Stimulated activated CD4-positive, alpha-beta T cell treated with anti-CD3 and anti-CD28 coated beads, Interleukin-12 subunit alpha, Interleukin-12 subunit beta, amount 100 ng/mL, for 48 hours (primary cell): Measurements from ENCODE around the gene SEC14L6.

Source experiments
- DNase-seq, 3 donors: peaks; one replicate each; pipeline ENCODE4 v3.0.0-alpha.2; 2020; ENCODE audit warnings: low read depth in 2 of 3, low spot score in 1 of 3

The SEC14L6 gene

DNA sequence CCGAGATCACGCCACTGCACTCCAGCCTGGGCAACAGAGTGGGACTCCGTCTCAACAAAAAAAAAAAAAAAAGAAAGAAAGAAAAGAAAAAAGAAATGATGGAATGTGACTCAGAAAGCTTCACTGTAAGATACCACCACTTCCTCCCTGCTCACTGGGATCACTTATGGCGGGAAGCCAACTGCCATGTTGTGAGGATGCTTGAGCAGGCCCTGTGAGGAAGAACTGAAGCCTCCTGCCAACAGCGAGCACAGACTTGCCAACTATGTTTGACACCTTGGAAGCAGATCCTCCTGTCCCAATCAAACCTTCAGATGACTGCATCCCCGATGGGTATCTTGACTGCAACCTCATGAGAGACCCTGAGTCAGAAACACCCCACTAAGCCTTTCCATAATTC, 8.3 kb downstream of the SEC14L6 start:
- no peak for DNase-seq

DNA sequence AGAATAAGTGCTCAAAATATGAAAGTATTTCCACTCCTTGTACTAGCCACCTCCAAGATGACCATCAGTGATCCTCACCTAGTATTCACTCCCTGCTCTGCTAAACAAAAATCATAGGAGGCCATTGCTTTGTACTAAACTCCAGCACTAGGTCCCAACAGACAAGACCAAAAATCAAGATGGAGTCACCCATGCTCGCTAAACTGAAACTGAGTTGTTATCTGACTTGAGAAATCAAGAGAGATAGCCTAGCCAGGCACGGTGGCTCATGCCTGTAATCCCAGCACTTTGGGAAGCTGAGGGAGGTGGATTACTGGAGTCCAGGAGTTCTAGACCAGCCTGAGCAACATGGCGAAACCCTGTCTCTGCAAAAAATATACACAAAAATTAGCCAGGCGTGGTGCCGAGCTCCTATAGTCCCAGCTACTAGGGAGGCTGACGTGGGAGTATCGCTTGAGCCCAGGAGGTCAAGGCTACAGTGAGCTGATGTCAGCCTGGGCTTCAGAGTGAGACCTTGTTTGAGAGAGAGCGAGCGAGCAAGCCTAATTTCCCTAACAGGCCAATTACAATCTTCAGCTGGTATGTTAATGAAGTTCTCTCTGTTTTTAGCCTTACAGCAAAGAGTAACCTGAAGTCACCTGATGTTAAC, 9.3 kb downstream of the SEC14L6 start:
- DNase-seq, result no peak

DNA sequence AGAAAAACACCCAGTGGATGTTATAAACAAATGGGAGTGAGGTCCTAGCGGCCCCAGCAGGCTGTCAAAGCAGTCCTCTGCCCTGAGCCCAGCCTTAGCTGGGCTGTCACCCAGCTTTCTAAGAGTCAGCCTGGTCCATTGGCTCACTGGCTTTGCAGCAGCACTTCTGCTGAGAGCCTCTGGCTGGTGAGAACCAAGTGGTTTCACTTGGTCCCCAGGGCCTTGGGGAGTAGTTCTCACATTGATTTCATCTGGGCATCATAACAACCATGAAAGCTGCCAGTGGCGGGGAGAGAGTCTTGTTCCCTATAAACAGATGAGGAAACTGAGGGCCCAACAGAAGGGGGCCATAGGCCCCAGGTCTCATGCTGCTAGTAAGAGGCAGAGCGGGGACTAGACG, 11.4 kb downstream of the SEC14L6 start:
- DNase-seq, result no peak

DNA sequence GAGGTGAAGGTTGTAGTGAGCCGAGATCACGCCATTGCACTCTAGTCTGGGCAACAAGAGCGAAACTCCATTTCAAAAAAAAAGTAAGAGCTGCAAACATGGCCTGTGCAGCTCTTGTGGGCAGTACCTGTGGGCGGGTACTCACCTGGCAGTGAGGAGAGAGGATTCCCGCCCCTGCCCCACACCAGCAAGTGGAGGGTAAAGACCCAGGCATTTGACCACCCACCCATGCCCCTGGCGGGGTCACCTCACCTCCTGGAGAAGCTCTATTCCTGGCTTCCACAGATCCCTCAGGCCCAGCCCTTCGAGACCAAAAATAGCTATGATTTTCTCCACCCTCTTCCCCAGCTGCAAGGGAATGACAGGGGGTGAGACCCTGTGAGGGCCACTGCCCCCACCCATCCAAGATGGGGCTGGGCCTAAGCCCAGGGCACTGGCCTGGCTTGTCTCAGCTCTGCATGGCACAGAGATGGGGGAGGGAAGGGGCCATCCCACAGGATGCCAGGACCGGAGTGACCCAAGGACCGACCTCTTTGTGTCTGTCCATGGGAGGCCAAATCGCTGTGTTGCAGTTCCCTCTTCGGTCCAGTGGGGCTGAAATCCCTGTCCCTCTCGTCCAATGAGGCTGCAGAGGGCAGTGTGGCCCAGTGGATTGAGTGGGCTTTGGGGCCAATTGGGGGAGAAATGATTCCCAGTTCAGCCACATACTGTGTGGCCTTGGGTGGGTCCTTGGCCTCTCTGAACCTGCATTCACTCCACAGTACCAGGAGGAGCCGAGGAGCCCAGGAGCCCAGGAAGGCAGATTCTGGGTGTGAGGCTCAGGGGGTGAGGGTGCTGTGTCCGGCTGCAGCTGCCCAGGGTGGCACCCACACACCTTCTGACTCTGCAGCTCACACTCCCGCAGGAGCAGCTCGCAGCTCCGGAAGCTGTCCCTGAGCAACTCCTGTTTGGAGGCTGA, 14.6 kb downstream of the SEC14L6 start:
- no peak for DNase-seq

DNA sequence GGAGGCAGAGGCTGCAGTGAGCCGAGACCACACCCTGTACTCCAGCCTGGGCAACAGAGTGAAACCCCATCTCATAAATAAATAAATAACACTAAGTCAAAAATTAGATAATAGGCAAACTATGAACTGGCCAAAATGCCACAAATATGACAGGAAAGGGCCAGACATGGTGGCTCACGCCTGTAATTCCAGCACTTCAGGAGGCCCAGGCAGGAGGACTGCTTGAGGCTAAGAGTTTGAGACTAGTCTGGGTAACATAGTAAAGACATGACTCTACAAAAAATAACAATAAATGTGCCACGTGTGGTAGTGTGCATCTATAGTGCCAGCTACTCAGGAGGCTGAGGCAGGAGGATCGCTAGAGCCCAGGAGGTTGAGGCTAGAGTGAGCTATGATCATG, 19.9 kb downstream of the SEC14L6 start:
- no peak for DNase-seq

DNA sequence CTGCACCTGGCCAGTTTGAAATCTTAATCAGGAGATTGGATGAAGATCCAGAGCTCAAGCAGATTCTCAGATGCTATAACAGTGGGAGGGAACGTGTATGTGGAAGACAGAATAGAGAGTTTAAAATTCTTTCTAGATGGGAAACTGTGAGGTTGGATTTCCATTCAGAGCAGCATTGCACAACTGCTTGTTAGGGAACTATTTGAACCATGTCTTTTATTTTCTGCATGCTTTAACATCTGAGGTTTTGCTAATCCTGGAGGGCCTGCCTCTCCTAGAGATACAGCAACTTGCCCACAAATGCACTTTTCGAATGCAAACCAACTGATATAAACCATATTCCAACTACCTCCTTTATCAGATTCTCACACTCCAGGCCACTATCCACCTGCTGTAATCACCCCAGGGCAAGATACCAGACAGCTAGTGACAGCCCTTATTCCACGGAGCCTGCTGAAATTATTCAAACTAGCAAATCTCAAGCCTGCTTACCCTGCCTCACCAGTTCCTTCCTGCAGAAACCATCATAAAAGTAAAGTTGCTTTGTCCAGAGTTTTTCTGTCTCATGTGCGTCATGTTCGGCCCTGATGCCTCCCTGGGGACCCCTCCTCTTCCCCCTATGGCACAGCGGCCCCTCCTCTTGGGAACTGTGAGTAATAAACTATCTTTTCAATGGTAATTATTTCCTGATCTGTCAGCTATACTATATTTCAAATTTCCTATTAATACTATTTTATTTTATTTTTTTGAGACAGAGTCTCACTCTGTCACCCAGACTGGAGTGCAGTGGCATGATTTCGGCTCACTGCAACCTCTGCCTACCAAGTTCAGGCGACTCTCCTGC, 22.7 kb downstream of the SEC14L6 start:
- DNase-seq, result no peak

DNA sequence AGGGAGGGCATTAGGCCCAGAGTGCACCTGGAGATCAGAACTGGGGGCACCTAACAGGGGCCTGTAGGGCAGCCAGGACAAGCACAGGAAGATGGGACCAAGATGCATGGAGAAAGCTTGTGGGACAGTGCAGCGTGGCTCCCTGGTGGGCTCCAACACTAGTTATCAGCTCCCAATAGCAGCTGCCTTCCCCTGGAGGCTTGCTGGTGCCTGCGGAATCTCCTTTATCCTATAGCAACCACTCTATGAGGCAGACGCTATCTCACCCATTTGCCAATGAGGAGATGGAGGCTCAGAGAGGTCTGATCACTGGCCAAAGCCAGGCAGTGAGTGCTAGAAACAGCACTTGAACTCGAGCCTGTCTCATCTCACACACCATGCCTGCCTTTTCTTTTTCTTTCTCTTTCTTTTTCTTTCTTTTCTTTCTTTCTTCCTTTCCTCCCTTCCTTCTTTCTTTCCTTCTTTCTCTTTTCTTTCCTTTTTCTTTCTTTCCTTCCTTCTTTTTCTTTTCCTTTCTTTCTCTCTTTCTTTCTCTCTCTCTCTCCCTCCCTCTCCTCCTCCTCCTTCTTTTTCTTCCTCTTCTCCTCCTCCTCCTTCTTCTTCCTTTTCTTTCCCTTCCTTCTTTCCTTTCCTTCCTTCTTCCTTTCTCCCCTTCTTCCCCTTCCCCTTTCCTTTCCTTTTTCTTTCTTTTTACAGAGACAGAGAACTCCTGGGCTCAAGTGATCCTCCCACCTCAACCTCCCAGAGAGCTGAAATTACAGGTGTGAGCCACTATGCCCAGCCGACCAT, 25.0 kb downstream of the SEC14L6 start:
- no peak for DNase-seq

DNA sequence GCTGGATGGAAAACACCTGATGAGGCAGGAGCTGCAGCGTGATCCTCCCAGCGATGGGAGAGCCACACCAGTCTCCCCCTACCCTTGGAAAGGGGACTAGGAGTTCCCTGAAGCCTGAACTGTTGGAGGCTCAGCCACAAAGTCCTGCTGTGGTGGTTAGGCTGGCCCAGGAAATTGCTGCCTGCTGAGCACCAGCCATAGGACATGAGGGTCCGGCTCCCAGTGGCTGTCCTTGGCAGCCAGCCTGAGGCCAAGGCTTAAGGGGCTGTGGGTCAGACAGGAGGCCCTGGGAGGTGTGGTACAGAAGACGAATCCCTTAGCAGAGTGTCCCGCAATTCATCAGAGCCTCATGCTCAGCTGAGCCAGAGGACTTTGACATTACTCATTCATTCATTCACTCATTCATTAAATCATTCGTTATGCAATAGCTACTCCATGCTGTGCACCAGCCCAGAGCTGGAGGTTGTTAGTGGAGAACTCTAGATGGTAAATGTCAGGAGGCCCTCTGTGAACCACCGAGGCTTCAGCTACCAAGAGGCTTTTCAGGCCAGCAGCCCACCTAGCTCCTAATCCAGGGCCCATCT, 26.6 kb downstream of the SEC14L6 start:
- no peak for DNase-seq

DNA sequence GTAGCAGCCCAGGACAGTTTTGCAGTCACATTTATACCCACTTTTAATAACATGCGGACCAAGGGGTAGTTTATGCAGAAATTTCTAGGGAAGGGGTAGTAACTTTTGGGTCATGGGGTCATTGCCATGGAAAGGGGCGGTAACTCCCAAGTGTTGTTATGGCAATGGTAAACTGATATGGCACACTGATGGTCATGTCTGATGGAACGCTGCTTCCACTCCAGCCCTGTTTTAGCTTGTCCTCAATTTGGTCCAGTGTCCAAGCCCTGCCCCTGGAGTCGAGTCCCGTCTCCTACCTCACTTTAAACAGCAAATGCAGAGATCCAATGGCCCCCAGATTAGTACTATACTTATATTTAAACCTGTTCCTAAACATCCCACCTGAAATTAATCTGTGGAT, 29.8 kb downstream of the SEC14L6 start:
- DNase-seq, result no peak

DNA sequence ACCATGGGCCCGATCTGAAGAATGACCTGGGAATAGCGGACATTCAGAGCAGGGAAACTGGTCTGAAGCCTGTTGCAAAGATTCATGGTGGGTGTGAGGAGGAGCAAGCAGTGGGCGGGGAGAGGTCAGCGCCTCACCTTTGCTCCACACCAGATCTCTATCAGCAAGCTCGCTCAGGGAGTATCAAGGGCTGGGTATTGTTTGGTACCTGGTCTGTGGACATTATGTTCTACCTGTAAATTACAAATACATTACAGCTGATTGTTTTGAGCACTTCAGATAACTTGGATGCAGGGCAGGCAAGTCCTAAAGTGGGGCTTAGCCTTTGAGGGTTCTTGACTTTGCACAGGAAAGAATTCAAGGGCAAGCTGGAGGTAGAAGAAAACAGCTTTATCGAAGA, 30.3 kb downstream of the SEC14L6 start:
- no peak for DNase-seq

DNA sequence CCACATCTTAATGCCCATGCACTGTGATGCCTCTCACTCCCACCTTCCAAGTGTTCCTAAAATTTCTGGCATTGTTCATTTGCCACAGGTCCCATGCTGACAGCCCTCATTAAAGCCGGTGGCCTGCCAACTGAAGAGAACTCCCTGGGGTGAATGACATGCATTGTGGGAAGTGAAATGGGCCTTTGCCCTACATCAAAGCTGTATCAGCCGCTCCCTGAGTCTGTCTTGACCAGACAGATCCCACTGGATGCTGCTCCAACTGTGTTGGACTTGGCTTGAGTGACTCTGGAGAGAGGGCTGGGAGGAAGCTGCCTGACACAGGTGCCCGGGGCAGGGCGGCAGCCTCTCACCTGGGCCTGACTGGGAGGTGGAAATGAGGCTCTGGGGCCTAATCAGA, 32.3 kb downstream of the SEC14L6 start:
- DNase-seq, result no peak

DNA sequence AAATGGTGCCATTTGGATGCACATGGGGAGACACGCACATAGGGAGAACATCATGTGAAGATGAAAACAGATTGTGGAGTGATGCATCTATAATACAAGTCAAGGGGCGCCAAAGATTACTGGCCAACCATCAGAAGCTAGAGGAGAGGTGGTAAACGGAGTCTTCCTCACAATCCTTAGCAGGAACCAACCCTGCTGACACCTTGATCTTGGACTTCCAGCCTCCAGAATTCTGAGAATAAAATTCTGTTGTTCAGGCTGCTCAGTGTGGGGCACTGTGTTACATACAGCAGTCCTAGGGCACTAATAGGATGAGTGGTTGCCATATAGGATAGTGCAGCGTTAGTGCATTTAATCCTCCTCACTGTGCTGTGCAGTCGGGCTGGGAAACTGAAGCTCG, 33.1 kb downstream of the SEC14L6 start:
- DNase-seq, result no peak

DNA sequence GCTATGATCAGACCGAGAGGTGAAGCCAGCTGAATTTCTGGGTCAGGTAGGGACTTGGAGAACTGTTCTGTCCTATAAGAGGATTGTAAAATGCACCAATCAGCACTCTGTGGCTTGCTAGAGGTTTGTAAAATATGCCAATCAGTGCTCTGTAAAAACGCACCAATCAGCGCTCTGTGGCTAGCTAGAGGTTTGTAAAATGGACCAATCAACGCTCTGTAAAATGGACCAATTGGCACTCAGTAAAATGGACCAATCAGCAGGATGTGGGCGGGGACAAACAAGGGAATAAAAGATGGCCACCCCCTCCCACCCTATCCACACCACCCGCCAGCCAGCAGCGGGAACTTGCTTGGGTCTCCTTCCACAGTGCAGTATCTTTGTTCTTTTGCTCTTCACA, 34.6 kb downstream of the SEC14L6 start:
- no peak for DNase-seq

DNA sequence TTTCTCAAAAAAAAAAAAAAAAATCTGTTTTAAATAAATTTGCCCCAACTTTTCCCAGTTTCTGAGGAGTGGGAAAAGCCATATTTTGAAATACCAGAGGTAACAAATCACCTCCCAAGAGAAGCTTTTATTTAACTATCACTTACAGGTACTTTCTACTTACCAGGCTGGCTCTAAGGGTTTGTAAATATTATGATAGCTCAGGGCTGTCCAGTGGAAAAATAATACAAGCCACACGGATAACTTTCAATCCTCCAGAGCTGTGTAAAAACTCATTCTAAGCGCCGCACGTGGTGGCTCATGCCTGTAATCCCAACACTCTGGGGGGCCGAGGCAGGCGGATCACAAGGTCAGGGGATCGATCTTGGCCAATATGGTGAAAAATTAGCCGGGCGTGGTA, 35.4 kb downstream of the SEC14L6 start:
- DNase-seq, result no peak

DNA sequence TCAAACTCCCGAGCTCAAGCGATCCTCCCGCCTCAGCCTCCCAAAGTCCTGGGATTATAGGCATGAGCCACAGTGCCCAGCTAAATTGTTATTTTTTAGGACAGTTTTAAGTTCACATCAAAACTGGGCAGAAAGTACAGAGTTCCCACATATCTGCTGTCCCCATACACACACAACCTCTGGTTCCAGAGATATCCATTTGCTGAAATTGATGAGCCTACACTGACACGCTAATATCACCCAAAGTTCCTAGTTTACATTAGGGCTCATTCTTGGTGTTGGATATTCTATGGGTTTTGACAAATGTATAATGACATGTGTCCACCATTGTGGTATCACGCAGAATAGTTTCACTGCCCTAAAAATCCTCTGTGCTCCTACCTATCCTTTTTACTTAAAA, 38.3 kb downstream of the SEC14L6 start:
- DNase-seq, result no peak

DNA sequence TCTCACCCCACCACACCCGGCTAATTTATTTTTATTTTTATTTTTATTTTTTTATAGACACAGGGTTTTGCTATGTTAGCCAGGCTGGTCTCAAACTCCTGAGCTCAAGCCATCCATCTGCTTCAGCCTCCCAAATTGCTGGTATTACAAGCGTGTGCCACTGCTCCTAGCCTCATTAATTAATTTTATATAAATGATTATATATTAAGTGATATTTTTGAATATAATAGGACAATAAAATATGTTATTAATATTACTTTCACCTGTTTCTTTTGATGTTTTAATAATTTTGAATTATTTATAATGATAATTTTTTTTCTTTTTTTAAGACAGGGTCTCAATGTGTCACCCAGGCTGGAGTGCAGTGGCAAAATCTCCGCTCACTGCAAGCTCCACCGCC, 38.9 kb downstream of the SEC14L6 start:
- DNase-seq, result no peak

DNA sequence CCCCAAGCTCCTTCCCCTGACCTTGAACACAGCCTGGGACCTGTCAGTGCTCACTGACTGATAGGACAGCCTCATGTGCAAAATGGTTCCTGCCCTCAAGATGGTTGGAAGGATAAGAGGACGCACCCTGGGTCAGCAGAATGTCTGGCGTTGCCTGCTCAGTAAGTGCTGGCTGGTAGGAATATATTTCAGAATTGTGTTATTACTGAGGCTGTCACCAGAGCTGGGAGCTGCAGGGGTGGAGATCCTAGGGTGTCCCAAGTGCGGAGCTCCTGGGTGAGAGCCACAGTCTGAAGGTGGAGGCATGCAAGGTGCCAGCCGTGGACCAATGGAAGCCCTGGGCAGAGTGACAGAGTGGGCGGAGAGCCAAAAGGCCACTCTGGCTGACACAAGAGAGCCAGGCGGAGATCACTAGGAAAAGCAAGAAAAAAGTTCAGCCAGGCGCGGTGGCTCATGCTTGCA, 40.0 kb downstream of the SEC14L6 start:
- no peak for DNase-seq

DNA sequence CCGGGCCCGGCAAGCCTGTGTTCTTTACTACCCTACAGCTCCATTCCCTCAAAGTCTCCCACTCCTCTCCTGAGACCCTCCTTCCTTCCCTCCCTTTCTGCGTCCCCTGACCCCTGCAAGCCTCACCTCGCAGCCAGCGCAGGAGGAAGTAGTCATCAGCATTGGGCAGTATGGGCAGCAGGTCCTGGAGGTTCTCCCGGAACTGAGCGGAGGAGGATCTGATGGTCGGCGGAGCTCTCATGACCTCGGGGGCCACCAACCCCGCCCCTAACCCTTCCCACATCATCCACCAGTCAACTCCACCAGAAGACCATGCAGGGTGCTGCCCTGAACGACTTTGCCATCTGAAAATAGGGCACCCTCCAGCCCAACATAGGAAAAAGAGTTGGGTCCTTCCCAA, 43.0 kb downstream of the SEC14L6 start:
- no peak for DNase-seq

DNA sequence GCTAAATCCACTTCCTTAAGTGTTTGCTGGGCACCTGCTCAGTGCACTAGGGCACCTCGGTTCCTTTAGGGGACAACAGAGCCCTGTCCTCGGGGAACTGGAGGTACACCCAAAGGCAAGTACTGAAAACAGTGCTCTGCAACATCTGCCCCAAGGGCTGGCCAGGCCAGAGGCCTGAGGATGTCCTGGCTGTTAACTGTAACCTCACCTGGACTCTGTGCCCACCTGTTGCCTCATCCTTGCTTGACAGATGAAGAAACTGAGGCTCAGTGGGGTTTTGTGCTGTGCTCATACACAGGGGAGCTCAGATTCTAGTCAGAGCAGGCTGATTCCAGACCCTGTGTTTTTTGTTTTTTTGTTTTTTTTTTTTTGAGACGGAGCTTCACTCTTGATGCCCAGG, 43.6 kb downstream of the SEC14L6 start:
- no peak for DNase-seq

DNA sequence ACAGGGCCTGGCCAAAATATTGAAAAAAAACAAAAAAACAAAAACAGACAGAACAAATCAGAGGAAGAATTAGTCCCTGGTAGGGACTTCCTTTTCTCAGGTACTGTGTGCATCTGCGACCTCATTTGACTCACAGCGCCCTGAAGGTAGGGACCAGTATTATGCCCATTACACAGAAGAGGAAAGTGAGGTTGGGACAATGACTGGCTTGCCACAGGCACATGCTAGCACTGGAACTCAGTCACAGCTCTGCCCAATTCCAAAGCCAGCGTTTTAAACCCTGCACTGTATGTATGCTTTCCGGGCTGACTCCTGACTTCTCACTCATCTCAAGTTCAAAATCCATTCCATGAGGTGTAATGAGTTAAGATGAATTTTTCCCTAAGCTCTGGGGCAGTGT, 44.4 kb downstream of the SEC14L6 start:
- DNase-seq, result no peak

DNA sequence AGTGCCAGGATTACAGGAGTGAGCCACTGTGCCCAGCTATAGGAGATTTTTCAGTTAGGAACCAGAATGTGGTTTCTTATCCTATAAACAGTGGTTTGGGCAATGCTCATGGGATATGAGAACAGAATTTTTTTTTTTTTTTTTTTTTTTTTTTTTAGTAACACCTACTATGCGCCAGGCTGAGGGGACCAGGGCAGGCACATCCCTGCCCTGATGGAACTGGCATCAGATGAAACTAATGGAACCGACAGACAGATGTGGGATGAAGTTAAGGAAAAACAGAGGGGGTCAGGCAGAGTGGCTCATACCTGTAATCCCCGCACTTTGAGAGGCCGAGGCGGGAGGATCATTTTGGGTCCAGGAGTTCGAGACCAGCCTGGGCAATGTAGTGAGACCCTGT, 45.9 kb downstream of the SEC14L6 start:
- DNase-seq, result no peak
